ENCODE results near the gene CCDC102B.

CCDC102B gene

GRCh38 chr18:68848242-68848641 is 50.4 kb downstream of the CCDC102B start:
- Histone ChIP-seq H3K27me3 (ENCODE audit: insufficient read depth, poor library complexity, severe bottlenecking) (no peaks in the 10 kb centered on the region), H3K27ac (replicated peaks) (no peak overlapping the region), H3K4me3 (replicated peaks; ENCODE audit: insufficient read depth, low read length) (no peak overlapping the region)
- no peak for TF ChIP-seq SPI1 (IDR thresholded peaks at IDR 0.05; ENCODE audit: borderline replicate concordance, low read depth)
- TF ChIP-seq CTCF (IDR thresholded peaks at IDR 0.05; ENCODE audit: insufficient read depth, low read length), result no peak
- TF ChIP-seq REST (IDR thresholded peaks at IDR 0.05; ENCODE audit: insufficient replicate concordance, low read depth), result no peak
- no peak for TF ChIP-seq GABPA (IDR thresholded peaks at IDR 0.05; ENCODE audit: low read depth)
- no peak for TF ChIP-seq POLR2AphosphoS5 (IDR thresholded peaks at IDR 0.05; ENCODE audit: low read depth)
- DNase-seq (ENCODE audit: low read depth in 1 of 2, low spot score in 1 of 2), result no peak

GRCh38 chr18:68854786-68855391 is 57.0 kb downstream of the CCDC102B start:
- TF ChIP-seq REST (IDR thresholded peaks at IDR 0.05; ENCODE audit: insufficient replicate concordance, low read depth), result no peak
- no peak for TF ChIP-seq POLR2AphosphoS5 (IDR thresholded peaks at IDR 0.05; ENCODE audit: low read depth)
- no peak for DNase-seq (ENCODE audit: low read depth in 1 of 2, low spot score in 1 of 2)
- H3K27ac ChIP-seq (replicated peaks), result no peak overlapping the region
- H3K4me3 ChIP-seq (replicated peaks; ENCODE audit: insufficient read depth, low read length), result no peak overlapping the region
- no peaks in the 10 kb centered on the region for H3K27me3 ChIP-seq (ENCODE audit: insufficient read depth, poor library complexity, severe bottlenecking)

GRCh38 chr18:68855491-68855890 is 57.6 kb downstream of the CCDC102B start:
- no peak overlapping the region for H3K4me3 ChIP-seq (replicated peaks; ENCODE audit: insufficient read depth, low read length)
- DNase-seq (ENCODE audit: low read depth in 1 of 2, low spot score in 1 of 2), result no peak
- no peaks in the 10 kb centered on the region for H3K27me3 ChIP-seq (ENCODE audit: insufficient read depth, poor library complexity, severe bottlenecking)
- no peak overlapping the region for H3K27ac ChIP-seq (replicated peaks)
- no peak for TF ChIP-seq GABPA (IDR thresholded peaks at IDR 0.05; ENCODE audit: low read depth)
- no peak for TF ChIP-seq REST (IDR thresholded peaks at IDR 0.05; ENCODE audit: insufficient replicate concordance, low read depth)
- TF ChIP-seq SPI1 (IDR thresholded peaks at IDR 0.05; ENCODE audit: borderline replicate concordance, low read depth), result no peak
- TF ChIP-seq POLR2AphosphoS5 (IDR thresholded peaks at IDR 0.05; ENCODE audit: low read depth), result no peak
- no peak for TF ChIP-seq CTCF (IDR thresholded peaks at IDR 0.05; ENCODE audit: insufficient read depth, low read length)
